GM12878 (cell line): ENCODE measurements around the gene VASH2. TPM values are rescaled to one million over a fixed set of nuclear protein-coding genes. Genes with fewer than 3 reads are reported as not detected.
A peak's percentile ranks its signal among the peaks of the same experiment; 100 is the strongest.

Source experiments
- ATAC-seq: fragments of 200-7000 bp; cut with Tn5 transposase; 3 replicates; pipeline ENCODE4 v1.9.1; 2020; ENCODE audit warnings: mild to moderate bottlenecking, moderate library complexity
- Bru-seq: library from RNA; stranded (reverse); fragments of 400-500 nt; gene quantifications from one replicate; lab custom pipeline; 2021; lab: Mats Ljungman, UMichigan
- BruChase-seq, 2 experiments: library from RNA; stranded (reverse); fragments of 400-500 nt; gene quantifications; one replicate each; lab custom pipeline; 2021; lab: Mats Ljungman, UMichigan
- BruUV-seq: library from RNA; stranded (reverse); fragments of 400-500 nt; replicated peaks from 2 replicates; lab custom pipeline; 2021; lab: Mats Ljungman, UMichigan
- CTCF ChIA-PET: fragments of 300-600 bp; sonication (Branson Sonifier 250); formaldehyde crosslinking; extraction: SDS; loops from one replicate; lab custom pipeline; 2021; ENCODE audit warnings: inconsistent platforms; lab: Yijun Ruan, JAX
- POLR2A ChIA-PET: fragments of 350-600 bp; formaldehyde crosslinking; extraction: SDS; loops from one replicate; lab custom pipeline; 2021; ENCODE audit warnings: inconsistent platforms; lab: Charles Lee
- RAD21 ChIA-PET: fragments of 300-600 bp; sonication (Branson Sonifier 250); formaldehyde crosslinking; loops from one replicate; lab custom pipeline; 2023; ENCODE audit warnings: antibody characterized with exemption; ENCODE audit not compliant: unreplicated experiment; lab: Charles Lee
- SMC1A ChIA-PET: fragments of 300-600 bp; sonication (Branson Sonifier 250); formaldehyde crosslinking; loops from one replicate; lab custom pipeline; 2023; ENCODE audit not compliant: unreplicated experiment, uncharacterized antibody; lab: Charles Lee
- DNase-seq: peaks from one replicate; pipeline ENCODE4 v3.0.0-alpha.2; 2011; ENCODE audit warnings: low read depth, low spot score
- FAIRE-seq: peaks from 3 replicates; lab custom pipeline; 2011; peaks lifted over from hg19 to GRCh38; lab: Jason Lieb, UNC
- H2AFZ ChIP-seq: 2 replicates; pipeline ENCODE4 v1.6.0; 2011; ENCODE audit warnings: low read depth, low read length, control low read depth; ENCODE audit not compliant: control insufficient read depth
- H3K27ac ChIP-seq: 2 replicates; pipeline ENCODE4 v1.5.1; 2011; ENCODE audit warnings: control low read depth; ENCODE audit not compliant: control insufficient read depth, insufficient read depth
- H3K27me3 ChIP-seq, 2 experiments: replicated peaks in 1 of 2; 2 replicates each; pipeline versions ENCODE4 v1.6.0 to v1.6.1; 2011; ENCODE audit warnings: low read length in 1 of 2; ENCODE audit not compliant: control insufficient read depth in 2 of 2, insufficient read depth in 2 of 2
- H3K36me3 ChIP-seq, 2 experiments: 2 replicates each; pipeline ENCODE4 v1.5.1; 2011; ENCODE audit warnings: low read length in 1 of 2; ENCODE audit not compliant: control insufficient read depth in 2 of 2, insufficient read depth in 2 of 2
- H3K4me1 ChIP-seq: 2 replicates; pipeline ENCODE4 v1.6.1; 2011; ENCODE audit warnings: mild to moderate bottlenecking, low read length, moderate library complexity, mixed read lengths; ENCODE audit not compliant: control insufficient read depth, insufficient read depth
- H3K4me2 ChIP-seq: 2 replicates; pipeline ENCODE4 v1.6.0; 2011; ENCODE audit warnings: control low read depth; ENCODE audit not compliant: control insufficient read depth, insufficient read depth
- H3K4me3 ChIP-seq: fragments of 200-600 bp; sonication (generic); 2 replicates; pipeline ENCODE4 v1.5.1; 2016
- H3K79me2 ChIP-seq: 2 replicates; pipeline ENCODE4 v1.6.0; 2011; ENCODE audit warnings: low read length; ENCODE audit not compliant: control insufficient read depth, insufficient read depth
- H3K9ac ChIP-seq: 2 replicates; pipeline ENCODE4 v1.8.0; 2011; ENCODE audit warnings: low read length, control low read depth, mixed read lengths; ENCODE audit not compliant: control insufficient read depth, insufficient read depth
- H3K9me3 ChIP-seq: replicated peaks from 3 replicates; pipeline ENCODE4 v1.5.1; 2011; ENCODE audit warnings: mild to moderate bottlenecking, low read length; ENCODE audit not compliant: control insufficient read depth, insufficient read depth
- H4K20me1 ChIP-seq: 2 replicates; pipeline ENCODE4 v1.6.0; 2011; ENCODE audit not compliant: control insufficient read depth, insufficient read depth
- BHLHE40 ChIP-seq, 2 experiments: fragments of 450-650 bp in 1 of 2; IDR thresholded peaks; 2 replicates each; pipeline ENCODE4 v1.6.1; 2011 to 2017; ENCODE audit warnings: low read depth in 2 of 2, borderline replicate concordance in 1 of 2, improper control_type of control experiment in 1 of 2, low read length in 1 of 2, mild to moderate bottlenecking in 1 of 2
- IKZF2 ChIP-seq, 2 experiments: fragments of 450-650 bp; IDR thresholded peaks; 2 replicates each; pipeline ENCODE4 v1.6.1; 2017; ENCODE audit warnings: mild to moderate bottlenecking in 2 of 2, moderate library complexity in 2 of 2
- JUNB ChIP-seq: IDR thresholded peaks from 2 replicates; pipeline ENCODE4 v1.6.1; 2016; ENCODE audit warnings: antibody characterized with exemption, mild to moderate bottlenecking
- LARP7 ChIP-seq: fragments of 450-650 bp; IDR thresholded peaks from 2 replicates; pipeline ENCODE4 v1.6.1; 2017; ENCODE audit warnings: mild to moderate bottlenecking
- NR2C2 ChIP-seq: IDR thresholded peaks from 2 replicates; pipeline ENCODE4 v1.6.1; 2011; ENCODE audit warnings: borderline replicate concordance, low read depth; ENCODE audit not compliant: control insufficient read depth, insufficient read length
- TCF7 ChIP-seq: IDR thresholded peaks from 2 replicates; pipeline ENCODE4 v1.6.1; 2014; ENCODE audit warnings: antibody characterized with exemption, borderline replicate concordance
- WGBS: methylation state at CpG from one replicate; pipeline ENCODE4 v1.1.6; 2016; ENCODE audit warnings: low lambda C conversion rate; ENCODE audit not compliant: insufficient replicate concordance, insufficient coverage; ENCODE audit errors: missing lambda C conversion rate; 5-methylcytosine and 5-hydroxymethylcytosine counted together
- in situ Hi-C: fragments of 300-500 bp; cut with MboI; formaldehyde crosslinking; loops from 9 replicates; pipeline ENCODE4 v1.14.3; 2018; ENCODE audit warnings: mixed read lengths
- intact Hi-C: fragments of 100-400 bp; cut with micrococcal nuclease; formaldehyde crosslinking; loops from one replicate; pipeline ENCODE4 v1.14.2; 2022; ENCODE audit not compliant: unreplicated experiment
- long read RNA-seq, 2 experiments: library from polyadenylated mRNA; unstranded; transcript quantifications; one replicate each; pipeline ENCODE4 v2.0.0, GENCODE V29; 2019 to 2020
- polyA minus RNA-seq, 3 experiments: library from RNA; depleted of rRNA, polyadenylated mRNA; stranded (reverse); fragments of >200 nt; gene quantifications; 2 replicates each; pipeline ENCODE4 v1.2.3, GENCODE V29; 2011
- polyA plus RNA-seq, 11 experiments: library from polyadenylated mRNA; depleted of rRNA in 4 of 11; unstranded in 6 of 11; stranded (reverse) in 5 of 11; fragments of >200 nt; fragmentation: Nextera tagmentation in 4 of 11; fragmentation: Illumina TruSeq in 1 of 11; extraction: Ambion mirVana in 4 of 11; extraction: Trizol in 1 of 11; gene quantifications; 1 replicate in 1 of 11; 2 replicates in 10 of 11; pipeline versions ENCODE4 v1.2.1 to v1.2.3, GENCODE V29; 2011 to 2016; ENCODE audit warnings: inconsistent platforms in 2 of 11, missing spikeins in 2 of 11, low read depth in 1 of 11
- total RNA-seq, 4 experiments: library from RNA; depleted of rRNA in 3 of 4; stranded (reverse); fragments of >200 nt in 3 of 4; fragmentation: Illumina TruSeq in 1 of 4; extraction: Trizol in 1 of 4; gene quantifications; 2 replicates each; pipeline versions ENCODE4 v1.2.1 to v1.2.3, GENCODE V29; 2013 to 2021
- TF ChIP-seq, protein P1 (sequence below): fragments of 150-350 bp; IDR thresholded peaks from 2 replicates; pipeline ENCODE4 v1.6.1; 2014; ENCODE audit warnings: mild to moderate bottlenecking, low read depth, low read length
- TF ChIP-seq, protein P2 (sequence below): fragments of 450-650 bp; formaldehyde crosslinking; IDR thresholded peaks from 2 replicates; pipeline ENCODE4 v1.4.0; 2022; ENCODE audit warnings: mild to moderate bottlenecking, moderate library complexity
- TF ChIP-seq, protein P3 (sequence below): fragments of 450-650 bp; conservative IDR thresholded peaks from 2 replicates; pipeline ENCODE4 v1.6.1; 2017; ENCODE audit warnings: mild to moderate bottlenecking, moderate library complexity

The VASH2 gene
- 253 and 276 TPM in 2 replicates for total RNA-seq (2013; cell fraction: nucleolus; rRNA removed)
- total RNA-seq (2014; rRNA removed) (16.4 and 18.7 TPM in 2 replicates), total RNA-seq (2014; rRNA removed; fragmentation: Illumina TruSeq; extraction: Trizol) (19.6 and 20.6 TPM in 2 replicates), total RNA-seq (2021) (29.2 and 29.7 TPM in 2 replicates), polyA plus RNA-seq (2011; rRNA removed) (29.4 and 35.7 TPM in 2 replicates), polyA plus RNA-seq (2014; fragmentation: Illumina TruSeq; extraction: Trizol) (25.9 and 35.2 TPM in 2 replicates), polyA plus RNA-seq (2014; fragmentation: Nextera tagmentation; extraction: Ambion mirVana) (1 to 10 TPM; 5.4 to 6.5 TPM), polyA plus RNA-seq (2014; rRNA removed) (23.8 and 25.1 TPM in 2 replicates), polyA plus RNA-seq (2016; fragmentation: Nextera tagmentation; extraction: Ambion mirVana) (10 to 100 TPM; 17.2 to 25.5 TPM), polyA minus RNA-seq (2011; rRNA and poly(A)+ RNA removed) (41.6 and 44.3 TPM in 2 replicates), Bru-seq, nascent RNA (percentile 96 among the genes with signal in this experiment), BruChase-seq, experiment 1, labeled RNA remaining after a 6-hour chase (percentile 95 among the genes with signal in this experiment), BruChase-seq, experiment 2, labeled RNA remaining after a 2-hour chase (percentile 94 among the genes with signal in this experiment)
- 5.9 TPM for polyA plus RNA-seq (2011; ENCODE audit: low read depth)
- polyA plus RNA-seq (2011; cell fraction: cytosol; rRNA removed) = 17.6 and 21.4 TPM in 2 replicates
- 41.2 and 43.5 TPM in 2 replicates for polyA plus RNA-seq (2011; cell fraction: nucleus; rRNA removed)
- polyA plus RNA-seq (2012) = 11.7 and 14.9 TPM in 2 replicates
- polyA minus RNA-seq (2011; cell fraction: cytosol; rRNA and poly(A)+ RNA removed) = 10.4 and 15.6 TPM in 2 replicates
- 21.4 and 39.5 TPM in 2 replicates for polyA minus RNA-seq (2011; cell fraction: nucleus; rRNA and poly(A)+ RNA removed)
- long read RNA-seq, experiment 1, partial matches to known transcripts = 1 of 7 reads
- long read RNA-seq, experiment 1, other reads (novel, unspliced or antisense) = 6 of 7 reads
- long read RNA-seq, experiment 2, partial matches to known transcripts = 6 of 37 reads
- long read RNA-seq, experiment 2, other reads (novel, unspliced or antisense) = 27 of 37 reads

DNA sequence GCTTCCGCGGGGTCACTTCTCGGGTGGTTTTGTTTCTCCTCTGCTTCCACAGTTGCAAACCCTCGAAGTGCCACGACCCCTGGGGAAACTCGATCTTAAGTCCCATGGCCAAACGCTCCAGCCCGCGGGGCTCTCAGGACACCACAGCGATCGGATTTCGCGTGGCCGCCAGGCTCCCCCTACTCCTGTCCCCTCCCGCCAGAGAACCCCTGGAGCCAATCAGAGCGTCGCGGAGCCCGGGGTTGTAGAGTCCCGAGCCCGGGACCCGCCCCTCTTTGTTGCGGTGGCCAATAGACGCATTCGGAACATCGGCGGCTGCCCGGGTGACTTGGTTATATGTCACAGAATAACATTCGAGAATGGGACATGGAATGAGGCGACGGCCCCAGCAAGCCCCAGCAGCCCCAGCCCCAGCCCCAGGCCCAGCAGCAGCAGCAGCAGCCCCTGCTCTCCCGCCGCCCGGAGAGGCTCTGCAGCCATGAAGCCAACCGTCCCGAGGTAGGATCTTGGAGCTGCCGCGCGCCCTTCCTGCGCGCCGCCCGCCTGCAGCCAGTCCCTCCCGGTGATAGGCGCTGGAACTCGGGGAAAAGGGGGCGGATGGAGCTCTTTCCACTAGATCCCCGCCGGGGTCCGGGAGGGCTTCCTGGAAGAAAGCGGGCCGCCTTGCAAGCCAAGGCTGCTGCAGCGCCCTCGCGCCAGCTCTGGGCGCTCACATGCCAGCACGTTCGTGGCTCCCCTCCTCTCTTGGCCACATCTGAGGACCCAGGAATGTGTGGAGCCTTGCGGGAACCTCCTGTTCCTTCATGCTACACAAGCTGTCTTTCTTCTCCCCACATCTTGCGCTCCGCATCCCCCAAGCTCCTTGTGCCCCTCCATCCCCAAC, at the start of gene VASH2:
Gene VASH2 (plus strand): TSS at position 299 of the 883 bp plus-strand sequence. CDS start 1,002 bp downstream, outside the sequence.
- H3K36me3 ChIP-seq = no peaks in the 10 kb centered on the region
- CTCF ChIA-PET = interaction anchor here (0.6 to 2.6 kb wide), 11 partner anchors 9 to 164 kb away, joined by 3 to 17 read pairs (median 4); no protein-coding TSS in a partner anchor
- no peak for TF ChIP-seq JUNB
- TF ChIP-seq, protein P1, sequence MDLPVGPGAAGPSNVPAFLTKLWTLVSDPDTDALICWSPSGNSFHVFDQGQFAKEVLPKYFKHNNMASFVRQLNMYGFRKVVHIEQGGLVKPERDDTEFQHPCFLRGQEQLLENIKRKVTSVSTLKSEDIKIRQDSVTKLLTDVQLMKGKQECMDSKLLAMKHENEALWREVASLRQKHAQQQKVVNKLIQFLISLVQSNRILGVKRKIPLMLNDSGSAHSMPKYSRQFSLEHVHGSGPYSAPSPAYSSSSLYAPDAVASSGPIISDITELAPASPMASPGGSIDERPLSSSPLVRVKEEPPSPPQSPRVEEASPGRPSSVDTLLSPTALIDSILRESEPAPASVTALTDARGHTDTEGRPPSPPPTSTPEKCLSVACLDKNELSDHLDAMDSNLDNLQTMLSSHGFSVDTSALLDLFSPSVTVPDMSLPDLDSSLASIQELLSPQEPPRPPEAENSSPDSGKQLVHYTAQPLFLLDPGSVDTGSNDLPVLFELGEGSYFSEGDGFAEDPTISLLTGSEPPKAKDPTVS = no peak
- TF ChIP-seq LARP7 = peak; percentile 15; the same call in 1 of the 2 replicates
- no peak for TF ChIP-seq TCF7
- TF ChIP-seq, protein P2, sequence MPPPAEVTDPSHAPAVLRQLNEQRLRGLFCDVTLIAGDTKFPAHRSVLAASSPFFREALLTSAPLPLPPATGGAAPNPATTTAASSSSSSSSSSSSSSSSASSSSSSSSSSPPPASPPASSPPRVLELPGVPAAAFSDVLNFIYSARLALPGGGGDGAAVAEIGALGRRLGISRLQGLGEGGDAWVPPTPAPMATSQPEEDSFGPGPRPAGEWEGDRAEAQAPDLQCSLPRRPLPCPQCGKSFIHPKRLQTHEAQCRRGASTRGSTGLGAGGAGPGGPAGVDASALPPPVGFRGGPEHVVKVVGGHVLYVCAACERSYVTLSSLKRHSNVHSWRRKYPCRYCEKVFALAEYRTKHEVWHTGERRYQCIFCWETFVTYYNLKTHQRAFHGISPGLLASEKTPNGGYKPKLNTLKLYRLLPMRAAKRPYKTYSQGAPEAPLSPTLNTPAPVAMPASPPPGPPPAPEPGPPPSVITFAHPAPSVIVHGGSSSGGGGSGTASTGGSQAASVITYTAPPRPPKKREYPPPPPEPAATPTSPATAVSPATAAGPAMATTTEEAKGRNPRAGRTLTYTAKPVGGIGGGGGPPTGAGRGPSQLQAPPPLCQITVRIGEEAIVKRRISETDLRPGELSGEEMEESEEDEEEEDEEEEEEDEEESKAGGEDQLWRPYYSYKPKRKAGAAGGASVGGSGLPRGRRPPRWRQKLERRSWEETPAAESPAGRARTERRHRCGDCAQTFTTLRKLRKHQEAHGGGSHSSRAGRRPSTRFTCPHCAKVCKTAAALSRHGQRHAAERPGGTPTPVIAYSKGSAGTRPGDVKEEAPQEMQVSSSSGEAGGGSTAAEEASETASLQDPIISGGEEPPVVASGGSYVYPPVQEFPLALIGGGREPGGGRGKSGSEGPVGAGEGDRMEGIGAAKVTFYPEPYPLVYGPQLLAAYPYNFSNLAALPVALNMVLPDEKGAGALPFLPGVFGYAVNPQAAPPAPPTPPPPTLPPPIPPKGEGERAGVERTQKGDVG (CRISPR knock-in tag) = no peak
- peak in 1 of 2 experiments; percentile 72; a peak in 2 of 4 replicates for TF ChIP-seq BHLHE40 (IDR thresholded peaks at IDR 0.05; ENCODE audit: borderline replicate concordance in 1 of 2, low read depth in 2 of 2, low read length in 1 of 2)
- TF ChIP-seq, protein P3, sequence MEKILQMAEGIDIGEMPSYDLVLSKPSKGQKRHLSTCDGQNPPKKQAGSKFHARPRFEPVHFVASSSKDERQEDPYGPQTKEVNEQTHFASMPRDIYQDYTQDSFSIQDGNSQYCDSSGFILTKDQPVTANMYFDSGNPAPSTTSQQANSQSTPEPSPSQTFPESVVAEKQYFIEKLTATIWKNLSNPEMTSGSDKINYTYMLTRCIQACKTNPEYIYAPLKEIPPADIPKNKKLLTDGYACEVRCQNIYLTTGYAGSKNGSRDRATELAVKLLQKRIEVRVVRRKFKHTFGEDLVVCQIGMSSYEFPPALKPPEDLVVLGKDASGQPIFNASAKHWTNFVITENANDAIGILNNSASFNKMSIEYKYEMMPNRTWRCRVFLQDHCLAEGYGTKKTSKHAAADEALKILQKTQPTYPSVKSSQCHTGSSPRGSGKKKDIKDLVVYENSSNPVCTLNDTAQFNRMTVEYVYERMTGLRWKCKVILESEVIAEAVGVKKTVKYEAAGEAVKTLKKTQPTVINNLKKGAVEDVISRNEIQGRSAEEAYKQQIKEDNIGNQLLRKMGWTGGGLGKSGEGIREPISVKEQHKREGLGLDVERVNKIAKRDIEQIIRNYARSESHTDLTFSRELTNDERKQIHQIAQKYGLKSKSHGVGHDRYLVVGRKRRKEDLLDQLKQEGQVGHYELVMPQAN = peak; percentile 30; the same call in 1 of the 2 replicates
- TF ChIP-seq NR2C2 = no peak
- peak; percentile 21 to 46; a peak in 3 of 4 replicates for TF ChIP-seq IKZF2 (IDR thresholded peaks at IDR 0.05)

More for the DNA sequence above, at the start of gene VASH2:
- SMC1A ChIA-PET = interaction anchor here (0.6 to 6.1 kb wide), 12 partner anchors 9 to 201 kb away, joined by 3 to 40 read pairs (median 4); no protein-coding TSS in a partner anchor
- in situ Hi-C loops (no loop called here), intact Hi-C loops (loop anchor here (5.0 kb wide), 2 partner anchors 47 to 338 kb away; no protein-coding TSS in a partner anchor)
- RAD21 ChIA-PET = interaction anchor here (0.6 to 2.2 kb wide), 7 partner anchors 9 to 1476 kb away, joined by 3 to 8 read pairs (median 4); partner anchors contain the start of gene FLVCR1
- 3% methylated on average over 61 of the region's 61 CpGs for WGBS
- H3K27ac ChIP-seq = peak within 1 kb of the TSS; percentile 92
- peak within 1 kb of the TSS; percentile 78 for H3K4me2 ChIP-seq
- H4K20me1 ChIP-seq = no peaks in the 10 kb centered on the region
- H3K27me3 ChIP-seq = no peaks in the 10 kb centered on the region
- ATAC-seq = peak; percentile 92
- POLR2A ChIA-PET = interaction anchor here (0.6 to 7.4 kb wide), 16 partner anchors 9 to 159 kb away, joined by 3 to 55 read pairs (median 4); partner anchors contain the start of genes FLVCR1, NSL1 and TATDN3
- H3K4me1 ChIP-seq = peaks cover 48% of the 10 kb centered on the region
- BruUV-seq = no TSS peak
- peak; percentile 59 for DNase-seq
- H2AFZ ChIP-seq = peak within 1 kb of the TSS; percentile 71
- H3K4me3 ChIP-seq = peak within 1 kb of the TSS; percentile 95
- peak within 1 kb of the TSS; percentile 77 for H3K9ac ChIP-seq
- peaks cover 50% of the 10 kb centered on the region for H3K79me2 ChIP-seq
- no peak for FAIRE-seq
- H3K9me3 ChIP-seq = no peaks in the 10 kb centered on the region
